Pancreas (tissue), 10 donors: ENCODE data around the gene SESN1. TPM values are rescaled to one million over a fixed set of nuclear protein-coding genes. Genes with fewer than 3 reads are reported as not detected.

Source experiments
- ATAC-seq, 4 donors: fragments of 200-7000 bp; cut with Tn5 transposase; one replicate each; pipeline versions ENCODE4 v1.8.0 to v1.9.1; 2020; ENCODE audit warnings: mild to moderate bottlenecking in 4 of 4, moderate library complexity in 4 of 4
- DNase-seq, 6 donors: peaks; one replicate each; pipeline ENCODE4 v3.0.0-alpha.2; 2020
- FAIRE-seq: peaks from 2 replicates; lab custom pipeline; 2012; peaks lifted over from hg19 to GRCh38; lab: Jason Lieb, UNC
- H3K27ac ChIP-seq, 4 donors: fragments of 200-600 bp; sonication (generic); 1 replicate in 3 of 4; 2 replicates in 1 of 4; pipeline versions ENCODE4 v1.5.0 to v1.8.0; 2020
- H3K27me3 ChIP-seq, 4 donors: fragments of 200-600 bp; one replicate each; pipeline ENCODE4 v1.8.0; 2021
- H3K36me3 ChIP-seq, 3 donors: fragments of 200-600 bp; sonication (generic) in 1 of 3; one replicate each; pipeline versions ENCODE4 v1.5.0 to v1.8.0; 2020 to 2021
- H3K4me1 ChIP-seq, 3 donors: fragments of 200-600 bp; one replicate each; pipeline ENCODE4 v1.8.0; 2021
- H3K4me3 ChIP-seq, 4 donors: fragments of 200-600 bp; sonication (generic) in 2 of 4; one replicate each; pipeline versions ENCODE4 v1.5.0 to v1.8.0; 2020 to 2021
- H3K9me3 ChIP-seq, 4 donors: fragments of 200-600 bp; one replicate each; pipeline ENCODE4 v1.8.0; 2021
- CTCF ChIP-seq, 4 donors: fragments of 200-600 bp; sonication (generic) in 3 of 4; IDR thresholded peaks; one replicate each; pipeline versions ENCODE4 v1.5.0 to v1.8.0; 2021; ENCODE audit warnings: antibody characterized with exemption in 4 of 4
- WGBS, 2 donors: extraction: QIAGEN DNeasy Blood & Tissue Kit; methylation state at CpG; one replicate each; pipeline ENCODE4 v1.1.7; 2013; 5-methylcytosine and 5-hydroxymethylcytosine counted together
- intact Hi-C, 3 donors: fragments of 100-400 bp; cut with DNase I; formaldehyde crosslinking; loops; one replicate each; pipeline versions ENCODE4 v1.11.1 to v1.14.2; 2022
- polyA plus RNA-seq, 2 donors: library from polyadenylated mRNA; stranded (reverse); fragments of 200-250 nt; gene quantifications; one replicate each; pipeline ENCODE4 v1.2.3, GENCODE V29; 2013
- total RNA-seq, 6 donors: library from RNA; stranded (reverse); fragmentation: NEBNext Ultra II Directional in 4 of 6; extraction: Animal tissue kit (Norgen Biotek cat#: 25700) in 4 of 6; gene quantifications; one replicate each; pipeline versions ENCODE4 v1.2.1 to v1.2.4, GENCODE V29; 2021 to 2023
- donor health status: healthy with polysubstance abuse.
- donor health status: DM: no; HTN: no; CAD: no; lungs with moderate emphysema.
- donor health status: DM: no; HTN: no; CAD: no.
- donor health status: control.
- donor health status: control.
- donor health status: Bipolar disorder and iron deficiency.
- donor health status: DM: yes; HTN: yes; CAD: no.
- donor health status: DM: no; HTN: no; CAD: no.
- donor health status: DM: no; HTN: no; CAD: no.
- donor health status: DM: yes; HTN: yes; CAD: no.

Gene SESN1
- total and polyA plus RNA-seq, 8 donors, result 8.5 to 22.4 (median 16.8) TPM

DNA sequence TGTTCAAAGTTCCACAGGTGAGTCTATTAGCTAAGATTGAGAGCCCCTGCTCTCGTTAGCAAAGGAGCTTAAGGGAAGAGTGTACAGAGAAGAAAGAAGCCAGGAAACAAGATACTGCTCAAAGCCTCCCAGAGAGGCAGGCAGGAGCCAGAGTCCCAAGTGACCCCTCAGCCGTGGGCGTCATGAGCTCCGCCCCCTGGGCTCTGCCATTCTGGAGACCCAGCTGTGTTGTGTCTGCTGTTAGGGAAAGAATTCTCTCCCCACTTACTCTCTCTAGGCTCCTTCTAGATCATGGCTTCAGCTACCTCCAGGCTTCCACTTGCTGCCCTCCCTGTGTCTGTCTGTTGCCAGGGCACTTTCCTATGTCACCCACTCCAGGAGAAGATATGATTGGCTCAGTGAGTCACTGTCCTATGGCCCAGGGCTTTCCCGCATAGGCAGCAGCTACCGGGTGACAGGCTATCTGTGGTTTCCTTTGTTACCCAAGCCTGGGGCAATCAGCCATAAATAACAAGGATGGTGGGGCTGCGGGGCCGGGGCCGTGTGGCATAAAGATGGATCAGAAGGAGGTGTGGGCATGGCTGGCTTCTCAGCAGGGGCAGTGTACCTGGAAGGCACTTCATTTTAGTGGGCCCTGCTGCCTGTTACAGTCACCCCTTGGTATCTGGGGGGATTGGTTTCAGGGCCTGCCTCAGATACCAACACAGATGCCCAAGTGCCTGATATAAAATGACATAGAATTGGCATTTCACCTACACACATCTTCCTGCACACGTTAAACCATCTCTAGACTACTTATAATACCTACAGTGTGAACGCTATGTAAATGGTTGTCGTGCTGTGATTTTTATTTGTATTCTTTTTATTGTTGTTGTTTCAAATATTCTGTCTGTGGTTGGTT lies 127.5 kb downstream of the SESN1 start:
- peaks cover 0 to 8% (median 5%) of the 10 kb centered on the region in 3 donors for H3K4me1 ChIP-seq

DNA sequence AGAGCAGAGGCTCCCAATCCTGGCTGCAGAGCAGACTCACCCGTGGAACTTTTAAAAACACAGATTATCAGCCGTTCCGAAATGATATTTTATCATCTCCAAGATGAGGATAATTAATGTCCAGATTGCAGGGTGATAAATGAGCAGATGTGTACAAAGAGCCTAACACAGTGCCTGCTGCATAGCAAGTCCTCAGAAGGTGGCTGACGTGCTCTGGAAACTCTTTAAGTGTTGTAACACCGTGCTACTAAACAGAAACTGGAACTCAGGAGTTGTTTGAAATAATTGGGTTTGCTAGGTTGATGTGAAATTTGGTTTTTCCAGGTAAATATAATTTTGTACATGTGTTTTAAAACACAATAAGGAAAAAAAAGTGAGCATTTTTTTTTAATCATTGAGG lies 128.4 kb downstream of the SESN1 start:
- TF ChIP-seq CTCF (IDR thresholded peaks at IDR 0.05), result no peak
- H3K4me1 ChIP-seq, result no peaks in the 10 kb centered on the region
- H3K36me3 ChIP-seq, result no peaks in the 10 kb centered on the region
- H3K27ac ChIP-seq, result no peak overlapping the region
- 87 to 89% methylated on average over 5 of the region's 5 CpGs for WGBS, 2 donors
- no peak overlapping the region for H3K4me3 ChIP-seq
- no peaks in the 10 kb centered on the region for H3K27me3 ChIP-seq
- FAIRE-seq (no peak), ATAC-seq (no peak), DNase-seq (no peak)
- intact Hi-C loops, result no loop called here
- H3K9me3 ChIP-seq, result no peaks in the 10 kb centered on the region

More for the DNA sequence above, 127.5 kb downstream of the SESN1 start:
- H3K4me3 ChIP-seq, result no peak overlapping the region
- H3K27me3 ChIP-seq, result no peaks in the 10 kb centered on the region
- no peak for TF ChIP-seq CTCF (IDR thresholded peaks at IDR 0.05)
- DNase-seq (no peak), FAIRE-seq (no peak), ATAC-seq (peak in 3 of 4 donors; percentile 24 to 71 (median 28))
- 81 to 84% methylated on average over 12 of the region's 12 CpGs for WGBS, 2 donors
- H3K27ac ChIP-seq, result no peak overlapping the region
- H3K36me3 ChIP-seq, result no peaks in the 10 kb centered on the region
- no peaks in the 10 kb centered on the region for H3K9me3 ChIP-seq
- intact Hi-C loops, result no loop called here

- FAIRE-seq, result no peak
- intact Hi-C loops, result no loop called here
- 92 to 93% methylated on average over 6 of the region's 6 CpGs for WGBS, 2 donors
These were observed 132.7 kb downstream of the SESN1 start for GRCh38 chr6:108961985-108962384.

DNA sequence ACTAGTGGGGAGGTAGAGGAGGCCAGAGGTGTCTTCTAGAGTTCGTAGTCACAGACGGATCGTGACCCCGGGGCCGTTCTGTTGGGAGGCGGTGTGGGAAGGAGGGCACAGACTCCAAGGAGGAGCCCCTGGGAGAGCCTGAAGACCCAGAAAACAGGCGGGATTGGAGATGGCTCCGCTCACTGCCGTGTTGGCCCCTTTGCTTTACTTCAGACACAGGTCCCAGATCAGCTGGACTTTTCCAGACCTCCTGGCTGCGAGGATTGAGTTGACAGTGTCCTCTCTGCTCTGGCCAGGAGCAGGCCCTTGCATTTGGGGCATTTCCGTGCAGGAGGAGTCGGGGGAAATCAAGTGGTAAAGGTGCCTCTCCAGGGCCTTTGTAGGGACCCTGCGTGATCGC lies 133.6 kb downstream of the SESN1 start:
- DNase-seq, result no peak
- Histone ChIP-seq H3K36me3 (no peaks in the 10 kb centered on the region), H3K27me3 (no peaks in the 10 kb centered on the region), H3K27ac (no peak overlapping the region), H3K9me3 (no peaks in the 10 kb centered on the region), H3K4me1 (no peaks in the 10 kb centered on the region), H3K4me3 (no peak overlapping the region)
- 96 to 98% methylated on average over 14 of the region's 14 CpGs for WGBS, 2 donors
- TF ChIP-seq CTCF (IDR thresholded peaks at IDR 0.05), result no peak
- intact Hi-C loops, result no loop called here
- ATAC-seq, result no peak
- no peak for FAIRE-seq

More at GRCh38 chr6:108961985-108962384, 132.7 kb downstream of the SESN1 start:
- DNase-seq (no peak), ATAC-seq (no peak)
- Histone ChIP-seq H3K4me1 (no peaks in the 10 kb centered on the region), H3K27ac (no peak overlapping the region), H3K9me3 (no peaks in the 10 kb centered on the region), H3K4me3 (no peak overlapping the region), H3K27me3 (no peaks in the 10 kb centered on the region), H3K36me3 (no peaks in the 10 kb centered on the region)
- TF ChIP-seq CTCF (IDR thresholded peaks at IDR 0.05), result no peak

DNA sequence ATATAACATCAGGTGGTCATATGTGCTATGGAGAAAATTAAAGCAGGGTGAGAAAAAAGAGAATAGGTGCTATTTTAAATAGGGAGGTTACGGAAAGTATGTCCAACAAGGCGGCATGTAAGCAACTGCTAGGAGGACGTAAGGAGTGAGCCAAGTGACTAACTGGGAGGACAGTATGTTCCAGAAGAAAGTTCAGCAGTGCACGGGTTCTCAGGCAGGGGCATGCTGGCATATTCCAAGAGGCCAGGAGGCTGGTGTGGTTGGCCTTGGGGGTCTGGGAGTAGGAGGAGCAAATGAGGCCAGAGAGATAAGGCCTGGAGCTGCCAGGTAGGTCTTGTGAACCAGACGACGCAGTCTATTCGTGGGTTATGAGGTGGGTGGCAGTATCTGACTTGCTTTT lies 134.0 kb downstream of the SESN1 start:
- Histone ChIP-seq H3K4me1 (no peaks in the 10 kb centered on the region), H3K36me3 (no peaks in the 10 kb centered on the region), H3K9me3 (no peaks in the 10 kb centered on the region), H3K27ac (no peak overlapping the region), H3K27me3 (no peaks in the 10 kb centered on the region), H3K4me3 (no peak overlapping the region)
- FAIRE-seq (no peak), ATAC-seq (peak in 2 of 4 donors; percentile 19 to 28), DNase-seq (no peak)
- WGBS, 2 donors, result 85 to 87% methylated on average over 7 of the region's 7 CpGs
- intact Hi-C loops, result no loop called here
- no peak for TF ChIP-seq CTCF (IDR thresholded peaks at IDR 0.05)
